Hematopoietic multipotent progenitor cell treated with erythropoietin and hydrocortisone succinate and interleukin-3 and kit ligand, for 15 days (in vitro differentiated cells): ENCODE results near the gene BOLA2B.

Experiments used
- DNase-seq: peaks from one replicate; pipeline ENCODE4 v3.0.0-alpha.2; 2015; ENCODE audit warnings: low spot score

BOLA2B gene

GRCh38 chr16:30143347-30143702, 50.1 kb downstream of the BOLA2B start:
- no peak for DNase-seq
